Medulla oblongata (tissue), 1 donor: Measurements from ENCODE around the gene SCFD2.
"Not testable (repeated sequence)": the region's sequence is repeated elsewhere in the genome, so short reads cannot be mapped to it uniquely, and the experiment has no call there.

Experiments
- DNase-seq: peaks from one replicate; pipeline ENCODE4 v3.0.0-alpha.2; 2015; ENCODE audit errors: extremely low spot score

Gene SCFD2

DNA sequence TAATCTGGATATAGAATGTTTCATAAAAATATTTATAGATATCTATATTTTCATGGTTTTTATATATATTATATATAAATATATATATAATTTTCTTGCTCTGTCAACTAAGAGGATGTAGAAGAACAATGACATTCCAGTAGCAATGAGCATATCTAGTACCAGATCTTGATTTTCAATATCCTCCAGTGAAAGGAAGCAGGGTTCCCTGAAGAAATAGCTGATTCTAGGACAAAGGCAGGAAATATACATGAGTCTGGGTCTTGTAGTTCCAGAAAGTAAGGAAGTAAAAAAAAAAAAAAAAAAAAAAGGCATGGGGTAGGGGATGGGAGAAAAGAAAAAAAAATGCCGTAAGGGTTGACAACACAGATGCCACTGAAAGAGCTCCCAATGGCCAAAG, 262.4 kb downstream of the SCFD2 start:
- DNase-seq: no peak

DNA sequence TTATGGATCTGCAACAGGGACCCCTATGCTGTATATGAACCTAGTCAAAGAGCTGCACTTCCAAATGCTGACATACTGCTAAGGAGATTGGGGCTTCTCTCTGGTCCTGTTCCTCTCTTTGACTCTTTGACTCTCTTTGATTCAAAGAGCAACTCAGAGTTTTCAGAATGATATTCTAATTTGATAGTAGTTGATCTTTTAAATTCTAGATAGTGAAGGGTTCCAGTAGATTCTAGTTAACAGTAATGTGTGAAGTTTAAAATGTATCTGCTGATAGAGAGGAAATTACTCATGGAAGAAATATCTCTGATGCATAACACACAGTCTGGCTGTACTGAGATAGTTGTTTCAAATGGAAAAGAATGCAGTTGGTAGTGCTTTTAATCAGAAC, 264.7 kb downstream of the SCFD2 start:
- DNase-seq: no peak

DNA sequence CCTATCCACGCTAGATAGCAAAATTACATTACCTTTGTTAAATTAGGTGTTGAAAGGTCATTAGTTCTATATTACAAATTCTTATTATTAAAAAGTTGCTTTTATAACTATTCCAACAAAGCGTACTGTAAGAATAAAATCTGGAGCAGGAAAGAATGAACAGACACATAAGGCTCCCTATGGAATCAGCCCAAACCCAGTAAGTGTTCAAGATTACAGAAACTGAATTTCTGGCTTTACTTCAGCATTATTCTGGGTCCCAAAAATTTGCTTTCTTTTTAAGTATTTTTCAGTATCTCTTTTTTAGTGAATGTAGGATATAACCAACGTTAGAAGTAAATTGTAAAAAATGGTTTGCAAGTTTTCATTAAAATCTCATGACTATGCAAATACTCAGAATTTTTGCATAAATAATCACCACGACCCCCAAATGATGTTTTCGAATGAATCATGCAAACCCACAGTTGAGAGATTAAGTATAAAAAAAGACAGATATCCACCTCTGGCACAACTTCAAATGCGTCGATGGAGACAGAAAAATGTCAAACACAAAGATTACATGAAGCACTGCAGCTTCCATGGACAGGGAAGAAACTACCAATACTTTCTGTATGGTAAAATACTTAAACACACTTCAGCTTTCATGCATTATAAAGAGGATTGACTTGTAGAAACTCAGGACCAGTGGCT, 265.2 kb downstream of the SCFD2 start:
- DNase-seq: no peak

DNA sequence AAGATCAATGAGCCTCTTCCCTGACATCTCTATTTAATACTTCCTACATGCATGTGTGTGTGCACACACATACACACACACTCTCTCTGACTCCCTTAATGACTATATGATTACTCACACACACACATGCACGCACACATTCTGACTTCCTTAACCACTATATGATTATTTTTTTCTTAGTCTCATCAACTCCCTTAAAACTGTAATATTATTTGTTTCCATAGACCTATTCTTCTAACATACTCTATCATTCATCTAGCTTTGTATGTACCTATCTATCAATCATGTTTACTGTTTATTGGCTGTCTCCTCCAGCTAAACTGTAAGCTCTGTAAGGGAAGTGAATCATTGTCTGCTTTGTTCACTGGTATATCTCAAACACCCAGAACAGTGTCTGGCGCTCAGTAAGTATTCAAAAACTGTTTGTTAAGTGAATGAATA, 267.2 kb downstream of the SCFD2 start:
- no peak for DNase-seq

DNA sequence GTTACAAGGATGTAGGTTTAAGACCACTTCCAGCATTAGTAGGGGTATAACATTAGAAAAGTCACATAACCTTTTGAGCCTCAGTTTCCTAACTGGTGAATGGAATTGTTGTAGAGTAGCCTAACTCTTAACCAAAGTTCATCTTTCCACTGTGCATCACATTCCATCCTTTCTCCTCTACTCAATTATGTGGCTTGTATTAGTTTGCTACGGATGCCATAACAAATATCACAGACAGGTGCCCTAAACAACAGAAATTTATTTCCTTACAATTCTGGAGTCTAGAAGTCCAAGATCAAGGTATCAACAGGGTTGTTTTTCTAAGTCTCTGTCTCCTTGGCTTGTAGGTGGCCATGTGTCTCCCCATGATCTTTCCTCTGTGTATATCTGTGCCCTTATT, 271.8 kb downstream of the SCFD2 start:
- no peak for DNase-seq

DNA sequence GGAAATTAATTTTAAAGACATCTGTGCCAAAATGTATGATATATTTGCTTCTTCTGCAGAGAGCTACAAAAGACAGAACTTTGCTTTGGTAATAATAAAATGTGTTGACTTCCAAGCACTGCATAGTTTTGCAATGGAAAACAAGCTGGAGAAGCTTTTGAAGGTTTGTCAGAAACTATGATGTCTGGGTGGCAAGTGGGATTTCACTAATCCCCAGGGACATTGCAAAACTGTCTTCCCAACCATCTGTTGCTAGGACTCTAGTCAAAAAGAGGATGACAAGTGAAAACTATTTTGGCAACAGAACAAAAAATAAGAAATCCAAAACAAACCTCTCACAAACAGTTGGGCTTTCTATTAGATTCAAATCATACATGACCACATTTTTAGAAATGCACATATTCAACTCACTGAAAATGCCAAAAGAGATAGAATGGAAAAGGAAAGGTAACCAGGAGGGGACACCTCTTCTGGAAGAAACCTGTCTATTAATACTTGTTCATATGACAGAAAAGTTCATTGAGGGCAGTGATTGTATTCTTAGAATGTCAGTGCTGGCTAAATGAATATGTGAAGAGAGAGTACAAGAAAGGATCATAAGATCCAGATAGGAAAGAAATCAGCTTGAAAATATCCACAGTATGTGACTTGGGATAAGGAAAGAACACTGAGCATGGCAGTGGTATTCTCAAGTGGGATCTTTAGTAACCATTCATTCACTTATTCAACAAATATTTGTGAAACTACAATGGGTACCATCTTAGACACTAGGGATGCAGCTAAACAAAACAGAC, 275.7 kb downstream of the SCFD2 start:
- no peak for DNase-seq

DNA sequence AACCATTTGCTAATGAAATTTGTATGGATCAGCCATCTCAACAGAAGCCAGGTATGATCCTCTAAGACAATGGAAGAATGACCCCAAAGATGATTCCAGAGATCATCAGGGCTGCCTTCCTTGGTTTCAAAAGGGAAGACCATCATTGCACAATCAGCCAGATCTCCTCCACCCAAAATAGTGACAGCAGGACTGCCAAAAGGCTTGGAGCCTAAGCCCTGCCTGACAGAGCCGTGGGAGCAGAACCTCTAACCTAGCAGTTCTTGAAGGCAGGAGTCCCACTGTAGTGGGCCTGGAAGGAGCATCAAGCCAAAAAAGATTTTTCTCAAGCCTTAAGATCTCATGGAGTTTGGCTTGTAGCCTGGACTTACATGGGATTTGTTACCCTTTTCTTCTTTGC, 277.7 kb downstream of the SCFD2 start:
- DNase-seq: no peak

DNA sequence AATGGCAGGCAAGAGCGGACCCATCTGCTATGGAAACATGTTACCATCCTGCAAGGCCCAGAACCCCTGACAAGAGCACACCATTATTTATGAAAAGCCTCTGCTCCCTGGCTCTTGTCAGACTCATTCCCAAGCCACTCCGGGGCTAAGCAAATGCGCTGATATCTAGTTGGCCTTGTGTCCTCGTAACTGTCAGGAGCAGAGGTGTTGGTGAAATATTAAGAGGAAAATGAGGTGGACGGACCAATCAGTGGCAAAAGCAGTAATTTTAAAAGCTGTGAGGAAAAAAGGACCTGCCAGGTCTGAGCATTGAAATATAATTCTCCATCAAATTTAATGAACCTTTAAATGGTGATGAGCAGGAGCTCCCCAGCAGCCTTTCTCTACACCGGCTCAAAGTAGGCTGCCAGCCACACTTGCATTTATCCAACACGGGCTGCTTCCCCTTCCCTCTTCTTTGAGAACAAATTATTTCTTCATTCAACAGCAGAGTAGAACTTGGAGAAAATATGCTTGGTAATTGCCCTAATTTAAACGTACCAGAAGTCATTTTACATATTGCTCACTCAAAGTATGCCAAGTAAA, 289.4 kb downstream of the SCFD2 start:
- no peak for DNase-seq

DNA sequence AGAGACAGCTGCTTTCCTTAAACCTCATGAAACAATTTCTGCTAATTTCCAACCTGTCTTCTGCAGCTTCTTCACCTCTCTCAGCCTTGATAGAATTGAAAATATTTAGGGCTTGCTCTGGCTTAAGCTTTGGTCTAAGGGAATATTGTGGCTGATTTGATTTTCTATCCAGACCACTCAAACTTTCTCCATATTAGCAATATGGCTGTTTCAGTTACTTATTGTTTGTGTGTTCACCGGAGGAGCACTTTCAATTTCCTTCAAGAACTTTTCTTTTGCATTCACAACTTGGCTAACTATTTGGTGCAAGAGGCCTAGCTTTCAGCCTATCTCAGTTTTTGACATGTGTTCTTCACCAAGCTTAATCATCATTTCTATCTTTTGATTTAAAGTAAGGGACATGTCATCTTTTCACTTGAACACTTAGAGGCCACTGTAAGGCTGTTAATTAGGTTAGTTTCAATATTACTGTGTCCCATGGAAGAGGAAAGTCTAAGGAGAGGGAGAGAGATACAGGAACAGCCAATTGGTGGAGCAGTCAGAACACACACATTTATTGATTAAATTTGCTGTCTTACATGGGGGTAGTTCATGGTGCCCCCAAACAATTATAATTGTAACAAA, 290.6 kb downstream of the SCFD2 start:
- no peak for DNase-seq

DNA sequence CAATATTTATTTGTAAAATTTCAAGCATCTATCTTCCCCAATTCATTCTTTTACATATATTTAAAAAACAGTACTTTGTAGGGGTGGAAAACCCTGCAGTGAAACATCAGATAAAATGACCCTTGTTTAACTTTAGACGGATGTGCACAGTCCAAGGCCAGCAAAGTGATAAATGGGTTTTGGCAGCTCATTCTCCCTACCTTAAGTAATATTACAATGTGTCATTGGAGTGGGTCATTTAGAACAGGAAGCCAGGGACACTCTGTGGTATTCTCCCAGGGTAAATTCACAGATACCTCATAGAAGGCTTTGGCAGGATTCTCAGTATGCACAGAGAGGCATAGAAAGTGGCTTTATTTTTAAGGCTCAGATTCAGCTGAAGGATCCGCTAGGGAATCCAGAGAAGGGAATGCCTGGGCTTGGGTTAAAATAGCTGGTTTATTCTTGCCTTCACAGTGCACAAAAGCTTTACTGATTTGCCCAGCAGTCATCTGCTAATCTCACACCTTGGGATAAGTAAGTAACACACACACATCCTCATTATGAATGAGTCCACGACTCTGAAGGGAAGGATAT, 297.0 kb downstream of the SCFD2 start:
- no peak for DNase-seq

DNA sequence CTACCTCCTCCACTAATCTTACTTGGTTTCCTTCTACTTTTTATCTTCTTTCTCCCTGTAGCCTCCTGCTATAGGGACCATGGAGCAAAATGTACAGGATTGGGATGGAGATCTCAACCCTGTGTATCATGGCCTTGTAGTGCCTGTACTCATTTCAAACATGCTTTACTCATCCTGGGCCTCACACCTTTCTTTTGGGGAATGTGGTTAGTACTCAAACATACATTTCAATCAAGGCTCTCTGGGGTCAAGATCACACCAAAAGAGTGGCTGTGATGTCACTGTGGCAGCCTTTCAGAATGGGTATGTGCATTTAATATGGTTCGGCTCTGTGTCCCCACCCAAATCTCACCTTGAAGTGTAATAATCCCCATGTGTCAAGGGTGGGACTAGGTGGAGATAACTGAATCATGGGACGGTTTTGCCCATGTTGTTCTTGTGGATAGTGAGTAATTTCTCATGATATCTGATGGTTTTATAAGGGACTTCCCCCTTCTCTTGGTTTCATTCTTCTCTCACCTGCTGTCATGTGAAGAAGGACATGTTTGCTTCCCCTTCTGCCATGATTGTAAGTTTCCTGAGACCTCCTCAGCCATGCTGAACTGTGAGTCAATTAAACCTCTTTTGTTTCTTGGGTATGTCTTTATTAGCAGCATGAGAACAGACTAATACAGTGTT, 298.6 kb downstream of the SCFD2 start:
- DNase-seq: no peak

DNA sequence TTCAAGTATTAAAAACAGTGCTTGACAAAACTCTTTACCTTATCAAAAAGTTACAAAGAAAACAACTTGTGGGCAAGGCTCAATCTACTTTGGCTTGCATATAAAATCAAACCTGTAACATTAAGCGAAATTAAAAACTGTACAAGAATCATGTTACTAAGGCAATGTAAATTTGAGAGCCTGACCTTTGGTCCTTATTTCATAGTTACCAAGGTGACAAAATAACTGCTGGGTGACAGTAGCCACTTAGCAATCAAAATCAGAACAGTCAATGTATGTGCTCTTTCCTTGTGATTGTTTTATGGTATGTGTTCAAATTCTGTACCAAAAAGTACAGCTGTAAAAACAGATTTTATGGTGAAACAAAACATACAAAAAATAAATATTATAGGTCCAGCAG, 299.7 kb downstream of the SCFD2 start:
- DNase-seq: no peak

DNA sequence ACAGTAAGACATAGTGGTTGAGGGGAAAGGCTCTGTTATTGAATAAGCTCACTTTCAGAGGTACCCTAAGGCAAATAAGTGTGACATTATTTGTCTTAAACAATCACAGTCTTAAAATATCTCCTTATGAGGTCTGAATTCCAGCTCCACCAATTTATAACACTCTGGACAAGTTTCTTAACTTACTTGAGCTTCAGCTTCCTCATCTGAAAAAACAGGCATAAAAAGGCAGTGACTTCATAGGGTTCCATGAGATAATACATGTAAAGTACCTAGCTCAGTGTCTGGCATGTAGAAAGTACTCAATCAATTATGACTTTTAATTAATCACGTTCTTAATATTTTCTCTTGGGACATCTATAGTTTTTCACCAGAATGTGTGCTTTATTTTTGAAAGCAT, 301.3 kb downstream of the SCFD2 start:
- no peak for DNase-seq

DNA sequence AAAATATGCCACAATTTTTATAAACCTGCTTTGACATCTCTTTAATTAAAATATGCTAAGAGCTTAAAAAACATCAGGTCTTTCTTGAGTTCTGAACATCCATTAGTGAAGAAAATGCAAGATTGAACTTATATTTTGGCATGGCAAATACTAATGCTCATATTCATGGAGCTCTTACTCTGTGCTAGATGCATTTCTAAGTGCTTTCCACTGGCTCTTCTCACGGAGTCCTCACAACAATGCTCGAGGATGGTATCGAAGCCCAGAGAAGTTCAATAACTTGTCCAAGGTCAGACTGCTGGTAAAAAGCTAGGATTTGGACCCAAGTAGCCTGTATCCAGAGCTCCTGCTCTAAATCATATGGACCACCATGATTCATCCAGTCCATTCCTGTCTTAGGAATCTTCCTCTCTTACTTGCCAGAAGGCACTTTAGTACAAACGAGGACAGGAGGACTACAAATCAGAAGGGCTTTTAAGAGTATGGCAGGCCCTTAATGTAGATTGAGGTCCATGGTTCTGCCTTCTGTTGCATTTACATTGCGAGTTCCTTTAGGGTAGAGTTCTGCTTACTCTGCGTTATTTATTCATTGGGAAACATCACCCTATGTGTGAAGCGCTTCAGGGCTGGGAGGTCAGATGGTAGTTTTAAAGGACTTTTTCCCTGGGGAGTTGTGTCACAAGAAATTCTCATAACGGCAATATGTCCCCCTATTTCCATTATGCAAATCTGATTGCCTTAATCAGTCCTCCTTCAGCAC, 304.6 kb downstream of the SCFD2 start:
- no peak for DNase-seq

DNA sequence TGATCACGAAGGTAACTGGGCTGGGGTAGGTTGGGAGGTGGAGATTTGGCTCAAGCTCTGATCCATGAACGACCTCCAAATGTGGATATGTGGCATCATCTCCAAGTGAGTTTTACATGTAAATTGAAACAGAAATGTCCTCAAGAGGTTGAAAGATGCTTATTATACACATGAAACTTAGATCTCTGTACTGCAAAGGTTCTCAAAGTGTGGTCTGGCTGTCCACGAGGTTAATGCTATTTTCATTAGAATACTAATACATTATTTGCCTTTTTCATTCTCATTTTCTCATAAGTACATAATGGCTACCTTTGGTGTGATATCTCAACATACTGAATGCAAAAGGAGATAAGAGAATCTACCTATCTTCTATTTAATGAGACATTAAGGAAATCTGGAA, 305.6 kb downstream of the SCFD2 start:
- DNase-seq: no peak

DNA sequence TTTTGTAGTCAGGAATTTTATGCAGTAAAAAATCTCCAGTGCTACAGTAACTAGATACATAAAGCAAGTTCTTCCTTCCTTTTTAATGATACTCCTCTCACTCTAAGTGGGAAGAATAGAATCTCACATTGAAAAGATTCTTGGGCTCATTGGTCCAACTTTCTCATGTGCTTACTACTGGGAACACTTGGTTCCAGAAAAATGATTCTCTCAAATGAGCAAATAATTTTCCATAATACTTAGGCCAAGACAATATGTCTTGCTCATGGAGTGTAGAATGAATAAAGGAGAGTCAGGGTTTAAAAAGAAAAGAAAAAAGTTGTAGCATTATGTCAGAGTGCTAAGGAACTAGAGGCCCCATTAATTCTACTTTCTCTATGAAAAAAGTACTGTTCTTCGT, 306.0 kb downstream of the SCFD2 start:
- no peak for DNase-seq

DNA sequence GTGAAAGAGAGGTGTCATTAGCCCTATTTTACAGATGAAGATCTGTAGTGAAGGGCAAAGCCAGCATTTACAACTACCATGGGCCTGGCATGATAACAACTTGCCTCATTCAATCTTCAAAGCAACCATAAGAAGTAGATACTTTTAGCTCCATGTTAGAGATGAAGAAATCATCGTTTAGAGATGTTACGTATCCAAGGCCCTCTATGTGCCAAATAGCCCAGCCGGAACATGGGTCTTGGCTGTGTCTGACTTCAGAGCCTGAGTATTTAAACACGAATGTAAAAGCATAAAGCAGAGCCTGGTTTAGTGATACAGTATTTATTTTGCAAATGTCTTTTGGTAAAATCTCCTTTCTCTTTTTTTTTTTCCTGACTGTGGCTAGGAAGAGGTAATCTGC, 306.6 kb downstream of the SCFD2 start:
- DNase-seq: no peak

DNA sequence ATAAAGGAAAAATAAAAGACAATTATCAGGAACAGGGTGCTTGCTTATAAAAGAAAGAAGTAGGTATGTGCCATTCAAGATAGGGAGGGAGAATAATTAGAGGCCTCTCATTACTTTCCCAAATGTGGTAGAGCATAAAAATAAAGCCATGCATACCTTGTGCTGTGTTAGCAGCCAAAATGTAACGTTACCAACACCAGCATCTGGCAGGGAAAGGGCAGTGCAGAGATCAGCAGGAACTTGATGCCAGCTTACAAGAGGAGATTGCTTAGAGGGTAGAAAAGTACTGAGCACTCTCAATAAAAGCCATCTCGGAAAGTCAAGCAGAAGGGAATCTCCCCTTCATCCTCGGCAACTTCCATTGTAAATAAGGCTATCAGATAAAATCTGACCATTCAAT, 308.2 kb downstream of the SCFD2 start:
- DNase-seq: no peak

DNA sequence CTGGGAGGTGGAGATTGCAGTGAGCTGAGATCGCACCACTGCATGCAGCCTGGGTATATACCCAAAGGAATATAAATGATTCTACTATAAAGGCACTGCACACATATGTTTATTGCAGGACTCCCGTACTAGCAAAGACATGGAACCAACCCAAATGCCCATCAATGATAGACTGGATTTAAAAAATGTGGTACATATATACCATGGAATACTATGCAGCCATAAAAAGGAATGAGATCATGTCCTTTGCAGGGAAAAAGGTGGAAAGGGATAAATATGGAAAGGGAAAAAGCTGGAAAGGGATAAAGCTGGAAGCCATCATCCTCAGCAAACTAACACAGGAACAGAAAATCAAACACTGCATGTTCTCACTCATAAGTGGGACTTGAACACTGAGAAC, 308.8 kb downstream of the SCFD2 start:
- DNase-seq: not testable (repeated sequence)

DNA sequence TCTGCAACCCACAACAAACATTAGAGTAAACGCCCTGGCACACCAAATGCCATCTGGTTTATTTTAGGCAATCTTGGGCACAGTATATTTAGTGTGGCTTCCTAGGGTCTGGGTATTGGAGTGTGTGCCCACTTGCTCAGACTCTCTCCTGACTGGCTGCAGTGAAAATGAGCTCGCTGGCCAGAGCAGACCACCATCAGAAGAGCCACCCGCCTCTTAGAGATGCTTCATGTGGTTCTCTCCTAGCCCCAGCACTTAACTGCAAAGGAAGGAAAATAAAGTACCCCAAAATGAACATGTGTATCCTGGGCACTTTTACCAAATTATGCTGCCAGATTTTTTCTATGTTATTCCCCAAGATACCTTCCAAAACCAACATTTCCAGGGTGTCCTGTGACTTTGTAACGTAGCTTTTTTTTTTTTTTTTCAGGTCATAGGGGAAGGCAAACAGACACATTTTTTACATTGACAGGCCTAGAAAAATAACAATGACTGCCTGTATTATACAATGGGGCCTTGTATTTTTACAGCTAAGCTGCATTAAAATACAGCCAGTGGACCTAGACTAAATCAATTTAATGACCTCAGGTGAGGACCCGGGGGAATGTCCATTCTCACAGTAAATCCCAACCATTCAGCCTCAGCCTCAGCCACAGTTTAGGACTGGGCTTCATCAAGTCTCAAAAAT, 310.0 kb downstream of the SCFD2 start:
- DNase-seq: no peak
